T-helper 2 cell treated with Interferon-gamma antibody and Interleukin-4, amounts not matched to agents 100 ng/mL and 5 ng/mL, for 36 hours (primary cell): ENCODE measurements around the gene PRAF2. TPM values are rescaled to one million over a fixed set of nuclear protein-coding genes. Genes with fewer than 3 reads are reported as not detected.

ENCODE experiments used
- intact Hi-C: fragments of 100-400 bp; cut with micrococcal nuclease; formaldehyde crosslinking; loops from one replicate; pipeline ENCODE4 v1.15.1; 2023
- total RNA-seq: library from RNA; stranded (reverse); gene quantifications from 2 replicates; pipeline ENCODE4 v1.2.3, GENCODE V29; 2022

PRAF2 gene, protein sequence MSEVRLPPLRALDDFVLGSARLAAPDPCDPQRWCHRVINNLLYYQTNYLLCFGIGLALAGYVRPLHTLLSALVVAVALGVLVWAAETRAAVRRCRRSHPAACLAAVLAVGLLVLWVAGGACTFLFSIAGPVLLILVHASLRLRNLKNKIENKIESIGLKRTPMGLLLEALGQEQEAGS
- total RNA-seq = 15.6 and 19.0 TPM in 2 replicates

DNA sequence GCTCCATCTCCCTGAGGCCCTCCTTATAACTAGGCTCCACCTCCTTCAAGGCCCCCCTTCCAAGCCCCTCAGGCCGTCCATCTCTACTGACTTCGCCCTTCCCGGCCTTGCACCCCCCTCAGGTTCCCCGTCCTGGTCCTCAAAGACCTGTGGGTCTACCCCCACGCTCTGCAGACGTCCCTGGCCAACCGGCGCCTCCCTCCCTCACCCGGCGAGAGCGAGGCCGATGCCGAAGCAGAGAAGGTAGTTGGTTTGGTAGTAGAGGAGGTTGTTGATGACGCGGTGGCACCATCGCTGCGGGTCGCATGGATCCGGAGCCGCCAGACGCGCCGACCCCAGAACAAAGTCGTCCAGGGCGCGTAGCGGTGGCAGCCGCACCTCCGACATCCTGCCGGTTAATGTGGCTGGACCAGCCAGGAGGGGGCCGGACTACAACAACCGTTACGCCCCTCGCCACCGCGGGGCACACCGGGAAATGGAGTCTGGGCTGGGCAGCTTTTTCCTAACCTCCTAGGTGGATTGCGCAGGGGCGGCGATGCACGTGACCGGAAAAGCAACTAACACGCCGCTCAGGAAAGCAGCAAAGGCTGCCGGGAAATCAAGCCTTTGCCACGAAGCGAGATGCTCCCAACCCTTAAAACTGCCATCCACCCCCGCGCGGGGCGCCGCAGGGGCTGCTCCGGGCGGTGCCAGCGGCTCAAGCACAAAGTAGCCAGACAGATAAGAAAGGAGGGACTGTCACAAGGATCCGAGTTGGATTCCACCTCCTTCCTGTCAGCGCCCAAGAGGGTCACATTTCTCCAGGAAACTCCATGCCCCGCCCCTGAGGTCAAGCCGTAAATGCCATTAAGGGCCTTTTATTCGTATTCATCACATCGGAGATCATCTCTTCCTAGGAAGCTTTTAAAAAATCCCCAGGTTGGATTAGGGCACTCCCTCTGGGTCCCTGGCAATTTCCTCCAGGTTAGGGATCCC is at the start of gene PRAF2:
TSS of gene PRAF2 (minus strand) at position 402 of the 975 bp plus-strand sequence. CDS start at position 387, 15 bp downstream.
- intact Hi-C loops = loop anchor here (2.0 to 10.0 kb wide), 4 partner anchors 27 to 119 kb away; partner anchors contain the start of genes MAGIX, OTUD5 and TFE3

- intact Hi-C loops = loop anchor here (2.0 to 10.0 kb wide), 2 partner anchors 44 to 318 kb away; partner anchors contain the start of gene HDAC6
These were observed 48.7 kb upstream of the PRAF2 start for GRCh38 chrX:49122499-49122898.

DNA sequence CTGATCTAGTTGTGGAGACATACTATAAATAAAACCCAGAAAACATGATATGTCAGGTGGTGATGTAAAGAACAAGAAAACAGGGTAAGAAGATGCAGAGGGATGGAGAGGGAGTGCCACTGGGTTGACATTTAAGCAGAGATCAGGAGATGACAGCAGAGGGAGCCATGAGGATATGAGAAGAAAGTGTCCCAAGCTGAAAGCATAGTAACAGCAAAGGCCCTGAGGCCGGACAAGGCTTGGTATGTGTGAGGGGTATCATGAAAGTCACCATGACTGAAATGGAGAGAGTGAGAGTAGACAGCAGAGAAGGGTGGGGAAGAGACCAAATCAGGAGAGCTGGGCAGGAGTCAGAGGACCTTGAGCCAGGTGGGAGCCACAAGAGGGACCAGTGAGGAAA is 46.3 kb upstream of the PRAF2 start:
- intact Hi-C loops = loop anchor here (10.0 kb wide), 1 partner anchor 315 kb away; the partner anchor contains the start of gene HDAC6

DNA sequence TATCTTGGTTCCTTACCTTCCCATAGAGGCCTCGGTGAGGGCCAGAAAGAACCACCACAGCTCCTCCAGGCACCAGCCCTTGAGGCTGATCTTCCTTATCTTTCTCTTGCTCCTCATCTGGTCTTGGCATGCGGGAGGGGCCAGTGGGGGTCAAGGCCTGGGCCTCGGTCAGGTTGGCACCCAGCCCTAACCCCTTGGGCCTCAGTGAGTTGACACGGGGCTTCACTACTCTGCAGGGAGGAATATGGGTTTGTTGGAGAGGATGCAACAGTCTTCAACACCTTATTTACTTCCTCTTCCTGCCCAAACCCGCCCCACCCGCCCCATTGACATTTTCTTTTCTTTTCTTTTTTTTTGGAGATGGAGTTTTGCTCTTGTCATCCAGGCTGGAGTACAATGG is 43.8 kb upstream of the PRAF2 start:
- intact Hi-C loops = no loop called here

- intact Hi-C loops = no loop called here
These were observed 42.9 kb upstream of the PRAF2 start for GRCh38 chrX:49116716-49117115.

GRCh38 chrX:49116076-49116475 is 42.3 kb upstream of the PRAF2 start:
- intact Hi-C loops = no loop called here

GRCh38 chrX:49111791-49112190 is 38.0 kb upstream of the PRAF2 start:
- intact Hi-C loops = no loop called here

GRCh38 chrX:49110417-49110816 is 36.6 kb upstream of the PRAF2 start:
- intact Hi-C loops = no loop called here

DNA sequence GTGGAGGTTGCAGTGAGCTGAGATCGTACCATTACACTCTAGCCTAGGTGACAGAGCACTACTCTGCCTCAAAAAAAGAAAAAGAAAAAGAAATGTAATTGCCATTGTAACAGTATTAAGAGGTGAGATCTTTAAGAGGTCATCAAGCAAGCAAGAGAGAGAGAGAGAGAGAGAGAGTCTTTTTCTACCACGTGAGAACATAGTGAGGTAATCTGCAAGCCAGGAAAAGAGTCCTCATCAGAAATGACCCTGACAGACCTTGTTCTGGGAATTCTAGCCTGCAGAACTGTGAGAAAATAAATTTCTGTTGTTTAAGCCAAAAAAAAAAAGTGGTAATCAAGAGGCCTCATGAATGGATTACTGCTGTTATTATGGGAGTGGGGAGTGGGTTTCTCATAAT is 34.8 kb upstream of the PRAF2 start:
- intact Hi-C loops = no loop called here

- intact Hi-C loops = no loop called here
These were observed 33.1 kb upstream of the PRAF2 start for GRCh38 chrX:49106930-49107329.

DNA sequence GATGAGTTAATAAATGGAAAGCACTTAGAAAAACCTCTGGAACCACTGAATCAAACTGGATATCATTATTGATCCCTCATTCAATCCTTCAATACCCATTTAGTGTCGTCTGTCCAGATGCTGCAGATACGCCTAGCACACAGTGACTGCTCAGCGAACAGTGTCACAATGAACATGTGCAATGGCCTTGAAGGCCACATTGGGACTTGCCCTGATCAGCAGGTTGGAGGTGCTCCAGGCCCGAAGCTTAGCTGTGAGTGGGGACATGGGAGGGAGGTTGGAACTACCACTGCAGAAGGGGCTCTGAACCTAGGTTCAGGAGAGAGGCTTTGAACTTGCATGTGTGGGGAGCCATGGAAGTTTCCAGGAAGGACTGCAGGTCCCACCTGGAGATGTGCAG is 32.5 kb upstream of the PRAF2 start:
- intact Hi-C loops = no loop called here

DNA sequence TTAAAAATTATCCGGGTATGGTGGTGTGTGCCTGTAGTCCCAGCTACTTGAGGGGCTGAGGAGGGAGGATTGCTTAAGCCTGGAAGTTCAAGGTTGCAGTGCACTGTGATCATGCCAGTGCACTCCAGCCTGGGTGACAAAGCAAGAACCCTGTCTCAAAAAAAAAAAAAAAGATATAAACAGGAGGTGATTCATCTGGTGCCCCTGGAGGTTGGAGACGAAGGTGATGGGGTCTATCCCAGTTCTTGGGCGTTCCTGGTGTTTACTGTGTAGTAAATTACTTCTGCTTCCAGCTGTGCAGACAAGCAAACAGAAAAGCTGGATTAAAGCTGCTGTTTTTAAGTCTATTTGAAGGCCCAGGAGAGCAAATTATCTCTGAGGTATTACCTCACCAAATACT is 29.8 kb upstream of the PRAF2 start:
- intact Hi-C loops = no loop called here

- intact Hi-C loops = no loop called here
These were observed 28.4 kb upstream of the PRAF2 start for GRCh38 chrX:49102190-49102589.

DNA sequence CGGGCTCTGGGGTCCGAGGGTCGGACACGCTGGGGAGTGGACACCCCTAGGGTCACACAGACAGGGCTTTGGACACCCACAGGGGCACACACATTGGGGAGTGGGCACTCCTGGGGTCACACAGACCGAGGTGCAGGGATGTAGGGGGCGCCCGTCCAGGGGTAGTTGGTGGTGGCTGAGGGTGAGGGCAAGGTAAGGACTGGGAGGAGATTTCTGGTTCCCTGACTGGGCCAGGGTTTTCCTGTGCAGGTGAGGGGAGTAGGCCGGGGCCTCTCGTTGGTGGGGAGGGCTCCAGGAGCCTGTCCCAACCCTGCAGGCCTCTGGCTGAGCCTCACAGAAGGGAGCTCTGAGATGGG is 27.8 kb upstream of the PRAF2 start:
- intact Hi-C loops = loop anchor here (1.0 to 2.0 kb wide), 3 partner anchors 22 to 53 kb away; partner anchors contain the start of genes GPKOW and PRAF2

DNA sequence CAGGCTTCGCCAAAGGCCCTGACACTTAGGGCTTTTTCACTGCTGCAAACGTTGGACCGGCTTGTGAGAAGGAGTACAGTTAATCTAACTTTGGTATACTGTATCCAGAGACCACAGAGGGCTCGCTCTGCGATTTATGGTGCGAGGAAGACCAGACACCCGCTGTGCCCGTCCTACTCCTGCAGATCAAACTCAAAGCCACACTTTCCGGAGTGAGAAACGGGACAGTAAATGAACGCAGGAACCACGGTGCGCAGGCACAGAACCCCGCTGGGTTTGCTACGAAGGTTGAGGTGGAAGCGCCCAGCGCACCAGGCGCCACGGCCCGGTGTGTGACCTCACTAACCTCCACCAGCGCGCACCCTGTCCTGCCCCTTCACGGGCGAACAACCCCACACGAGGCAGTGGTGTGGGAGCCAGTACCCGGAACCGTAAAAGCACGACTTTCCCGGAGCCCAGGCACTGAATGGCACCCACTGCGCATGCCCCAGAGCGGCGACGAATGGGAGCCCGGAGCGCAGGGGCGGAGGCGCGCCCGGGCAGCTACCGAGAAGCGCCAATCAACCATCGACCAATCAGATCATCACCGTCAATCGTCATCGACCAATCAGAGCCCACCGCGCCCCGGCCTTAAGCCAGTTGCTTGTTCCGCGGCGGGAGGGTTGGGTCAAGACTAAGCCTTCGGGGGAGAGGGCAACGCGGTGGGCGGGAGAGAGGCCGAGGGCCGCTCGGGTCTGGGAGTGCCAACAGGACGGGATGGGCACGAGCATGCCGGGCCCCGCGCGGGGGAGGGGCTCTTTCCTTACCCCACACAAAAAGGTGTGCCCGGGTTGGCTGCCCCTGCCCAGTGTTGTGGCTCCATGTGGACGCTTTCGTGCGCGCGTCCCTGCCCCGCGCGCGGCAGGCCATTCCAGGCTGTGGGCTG is 27.2 kb upstream of the PRAF2 start:
- intact Hi-C loops = loop anchor here (1.0 to 2.0 kb wide), 4 partner anchors 21 to 54 kb away; partner anchors contain the start of genes GPKOW and PRAF2

DNA sequence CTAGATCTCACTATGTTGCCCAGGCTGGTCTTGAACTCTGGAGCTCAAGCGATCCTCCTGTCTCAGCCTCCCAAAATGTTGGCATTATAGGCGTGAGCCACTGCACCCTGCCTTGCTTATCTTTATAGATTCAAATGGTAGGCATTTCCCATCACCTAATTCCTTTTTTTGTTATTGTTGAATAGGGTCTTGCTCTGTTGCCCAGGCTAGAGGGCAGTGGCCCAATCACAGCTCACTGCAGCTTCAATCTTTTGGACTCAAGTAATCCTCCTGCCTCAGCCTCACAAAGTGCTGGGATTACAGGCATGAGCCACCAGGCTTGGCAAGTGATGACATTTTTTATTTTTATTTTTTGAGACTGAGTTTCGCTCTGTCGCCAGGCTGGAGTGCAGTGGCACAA is 22.6 kb upstream of the PRAF2 start:
- intact Hi-C loops = no loop called here

DNA sequence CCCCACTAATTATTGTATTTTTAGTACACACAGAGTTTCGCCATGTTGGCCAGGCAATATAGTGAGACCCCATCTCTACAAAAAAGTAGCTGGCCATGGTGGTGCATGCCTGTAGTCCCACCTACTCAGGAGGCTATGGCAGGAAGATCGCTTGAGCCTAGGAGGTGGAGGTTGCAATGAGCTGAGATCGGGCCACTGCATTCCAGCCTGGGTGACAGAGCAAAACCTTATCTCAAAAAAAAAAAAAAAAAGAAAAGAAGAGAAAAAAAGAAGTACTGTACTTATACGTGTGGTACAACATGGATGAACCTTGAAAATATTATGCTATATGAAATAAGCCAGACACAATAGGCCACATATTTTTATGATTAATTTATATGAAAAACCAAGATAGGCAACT is 15.8 kb upstream of the PRAF2 start:
- intact Hi-C loops = no loop called here

DNA sequence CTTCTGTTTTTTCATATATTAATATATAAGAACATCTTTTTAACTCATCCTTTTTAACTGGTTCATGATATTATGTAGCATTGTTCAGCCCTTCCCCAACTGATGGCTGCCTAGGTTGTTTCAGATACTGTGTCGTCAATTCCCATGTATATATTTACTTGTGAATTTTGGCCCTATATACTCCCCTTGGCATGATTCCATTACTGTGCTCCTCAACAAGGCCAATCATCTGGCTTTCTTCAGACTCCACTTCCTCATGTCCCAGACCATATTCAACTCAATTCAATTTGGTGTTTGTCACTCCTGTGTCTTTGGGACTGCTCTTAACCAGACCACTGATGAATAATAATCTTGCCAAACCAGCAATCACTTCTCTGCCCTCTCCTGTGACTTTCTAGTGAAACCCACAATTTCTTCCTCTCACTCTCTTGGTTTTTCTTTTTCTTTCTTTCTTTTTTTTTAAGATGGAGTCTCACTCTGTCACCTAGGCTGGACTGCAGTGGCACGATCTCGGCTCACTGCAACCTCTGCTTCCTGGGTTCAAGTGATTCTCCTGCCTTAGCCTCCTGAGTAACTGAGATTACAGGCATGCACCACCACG is 8.6 kb upstream of the PRAF2 start:
- intact Hi-C loops = no loop called here

GRCh38 chrX:49079489-49080428 is 6.0 kb upstream of the PRAF2 start, which contains the start of gene WDR45:
WDR45 (minus strand) TSS chrX:49079887; CDS start chrX:49078095, 1,792 bp downstream.
- intact Hi-C loops = loop anchor here (1.0 to 10.0 kb wide), 5 partner anchors 21 to 125 kb away; partner anchors contain the start of genes GPKOW, MAGIX, OTUD5 and TFE3
